DOHH2 (cell line): Measurements from ENCODE around the gene NOD1.

ENCODE experiments used
- EZH2phosphoT487 ChIP-seq: fragments of 200-600 bp; sonication (generic); IDR thresholded peaks from 2 replicates; pipeline ENCODE4 v1.6.1; 2017; ENCODE audit warnings: borderline replicate concordance, mild to moderate bottlenecking, antibody characterized with exemption, low read length, moderate library complexity, mixed read lengths
- TF ChIP-seq, protein P1 (sequence below): fragments of 200-600 bp; sonication (generic); IDR thresholded peaks from one replicate; pipeline ENCODE4 v1.5.1; 2014; ENCODE audit warnings: antibody characterized with exemption, mild to moderate bottlenecking, low read depth, low read length; ENCODE audit not compliant: poor library complexity, severe bottlenecking

GRCh38 chr7:30475580-30475979, 3.0 kb downstream of the NOD1 start:
- TF ChIP-seq, protein P1, sequence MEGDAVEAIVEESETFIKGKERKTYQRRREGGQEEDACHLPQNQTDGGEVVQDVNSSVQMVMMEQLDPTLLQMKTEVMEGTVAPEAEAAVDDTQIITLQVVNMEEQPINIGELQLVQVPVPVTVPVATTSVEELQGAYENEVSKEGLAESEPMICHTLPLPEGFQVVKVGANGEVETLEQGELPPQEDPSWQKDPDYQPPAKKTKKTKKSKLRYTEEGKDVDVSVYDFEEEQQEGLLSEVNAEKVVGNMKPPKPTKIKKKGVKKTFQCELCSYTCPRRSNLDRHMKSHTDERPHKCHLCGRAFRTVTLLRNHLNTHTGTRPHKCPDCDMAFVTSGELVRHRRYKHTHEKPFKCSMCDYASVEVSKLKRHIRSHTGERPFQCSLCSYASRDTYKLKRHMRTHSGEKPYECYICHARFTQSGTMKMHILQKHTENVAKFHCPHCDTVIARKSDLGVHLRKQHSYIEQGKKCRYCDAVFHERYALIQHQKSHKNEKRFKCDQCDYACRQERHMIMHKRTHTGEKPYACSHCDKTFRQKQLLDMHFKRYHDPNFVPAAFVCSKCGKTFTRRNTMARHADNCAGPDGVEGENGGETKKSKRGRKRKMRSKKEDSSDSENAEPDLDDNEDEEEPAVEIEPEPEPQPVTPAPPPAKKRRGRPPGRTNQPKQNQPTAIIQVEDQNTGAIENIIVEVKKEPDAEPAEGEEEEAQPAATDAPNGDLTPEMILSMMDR, result no peak
- no peak for TF ChIP-seq EZH2phosphoT487
